ENCODE data around the gene ADNP. TPM values are rescaled to one million over a fixed set of nuclear protein-coding genes. Genes with fewer than 3 reads are reported as not detected.

Gene ADNP
- total and polyA plus RNA-seq, 2 of the 13 experiments (the other 11 are each of a cell fraction or from before 2014, with no cell fraction given) = 21.0 to 21.5 TPM

GRCh38 chr20:50855498-50856474 is 75.5 kb downstream of the ADNP start (continued):
- TF ChIP-seq ZBTB7A (CRISPR knock-in tag; IDR thresholded peaks at IDR 0.05) (no peak), ZNF547 (CRISPR knock-in tag; IDR thresholded peaks at IDR 0.05) (no peak), MYNN (CRISPR knock-in tag; IDR thresholded peaks at IDR 0.05; ENCODE audit: low read depth) (no peak), CENPBD1 (CRISPR knock-in tag; IDR thresholded peaks at IDR 0.05; ENCODE audit: borderline replicate concordance, low read depth) (no peak), CREBL2 (CRISPR knock-in tag; IDR thresholded peaks at IDR 0.05; ENCODE audit: borderline replicate concordance) (no peak), SOX13 (IDR thresholded peaks at IDR 0.05) (no peak), SOX13 (CRISPR knock-in tag; conservative IDR thresholded peaks at IDR 0.05 in 1 of 2, IDR thresholded peaks at IDR 0.05 in 1 of 2) (peak in 1 of 2 experiments; percentile 72; a peak in 2 of 4 replicates), ZNF142 (CRISPR knock-in tag; IDR thresholded peaks at IDR 0.05) (no peak), ZSCAN25 (CRISPR knock-in tag; IDR thresholded peaks at IDR 0.05) (0 out of 2 replicates have a peak, but pooled peaks have one; percentile 54), TEAD3 (CRISPR knock-in tag; optimal IDR thresholded peaks at IDR 0.05; ENCODE audit: borderline replicate concordance) (peak; percentile 83), ZNF564 (CRISPR knock-in tag; IDR thresholded peaks at IDR 0.05) (no peak), JARID2 (CRISPR knock-in tag; IDR thresholded peaks at IDR 0.05; ENCODE audit: insufficient replicate concordance) (no peak), DNMT3B (CRISPR knock-in tag; conservative IDR thresholded peaks at IDR 0.05) (peak; percentile 41; the same call in 1 of the 2 replicates), ZNF382 (CRISPR knock-in tag; IDR thresholded peaks at IDR 0.05; ENCODE audit: borderline replicate concordance) (no peak), ZKSCAN1 (IDR thresholded peaks at IDR 0.05; ENCODE audit: low read length) (no peak), ZNF639 (CRISPR knock-in tag; conservative IDR thresholded peaks at IDR 0.05) (no peak), STAG1 (CRISPR knock-in tag; IDR thresholded peaks at IDR 0.05) (peak; percentile 1; the same call in 1 of the 2 replicates), CREB3 (CRISPR knock-in tag; IDR thresholded peaks at IDR 0.05) (0 out of 2 replicates have a peak, but pooled peaks have one; percentile 44), MBNL3 (CRISPR knock-in tag; conservative IDR thresholded peaks at IDR 0.05) (no peak), MZF1 (CRISPR knock-in tag; IDR thresholded peaks at IDR 0.05; ENCODE audit: borderline replicate concordance) (no peak)

Data from HepG2 (cell line).